K562 (cell line): Measurements from ENCODE around the gene EBF4. TPM values are rescaled to one million over a fixed set of nuclear protein-coding genes. Genes with fewer than 3 reads are reported as not detected.

Source experiments
- DPF2 ChIP-seq: fragments of 450-650 bp; IDR thresholded peaks from 2 replicates; pipeline ENCODE4 v1.6.1; 2016
- ELK1 ChIP-seq: sonication (generic); formaldehyde crosslinking; IDR thresholded peaks from 2 replicates; pipeline ENCODE4 v1.8.1; 2022; ENCODE audit warnings: missing genetic modification reagents
- FOXP4 ChIP-seq: sonication (generic); formaldehyde crosslinking; IDR thresholded peaks from 2 replicates; pipeline ENCODE4 v1.8.0; 2022; ENCODE audit warnings: mild to moderate bottlenecking, missing genetic modification reagents, borderline replicate concordance
- MNT ChIP-seq, 2 experiments: fragments of 450-650 bp; conservative IDR thresholded peaks; 2 replicates each; pipeline ENCODE4 v1.6.1; 2017; ENCODE audit warnings: mild to moderate bottlenecking in 2 of 2, moderate library complexity in 2 of 2
- MTA2 ChIP-seq: fragments of 450-650 bp; IDR thresholded peaks from 2 replicates; pipeline ENCODE4 v1.6.1; 2016; ENCODE audit warnings: low read depth
- ZNF324 ChIP-seq: fragments of 250-450 bp; sonication (Bioruptor Pico); IDR thresholded peaks from 2 replicates; pipeline ENCODE4 v1.4.0; 2020; ENCODE audit warnings: mild to moderate bottlenecking
- ZNF398 ChIP-seq: fragments of 250-450 bp; sonication (Bioruptor Pico); IDR thresholded peaks from 2 replicates; pipeline ENCODE4 v1.8.0; 2021; ENCODE audit warnings: moderate library complexity, mild to moderate bottlenecking, inconsistent platforms
- polyA plus RNA-seq, 8 experiments: library from polyadenylated mRNA; depleted of rRNA in 4 of 8; stranded (reverse) in 5 of 8; unstranded in 3 of 8; fragments of >200 nt; fragmentation: Nextera tagmentation in 2 of 8; fragmentation: Illumina TruSeq in 1 of 8; extraction: Ambion mirVana in 2 of 8; extraction: Trizol in 1 of 8; gene quantifications; 2 replicates each; pipeline versions ENCODE4 v1.2.1 to v1.2.3, GENCODE V29; 2011 to 2014; ENCODE audit warnings: inconsistent platforms in 1 of 8, missing spikeins in 1 of 8
- total RNA-seq, 7 experiments: library from RNA; depleted of rRNA in 6 of 7; stranded (reverse); fragments of >200 nt in 6 of 7; fragmentation: Illumina TruSeq in 2 of 7; extraction: Trizol in 2 of 7; gene quantifications; 2 replicates each; pipeline versions ENCODE4 v1.2.1 to v1.2.3, GENCODE V29; 2011 to 2021; ENCODE audit warnings: low replicate concordance in 1 of 7

EBF4 gene
- total and polyA plus RNA-seq, 9 of the 15 experiments (the other 6 are each of a cell fraction or from before 2014, with no cell fraction given), result 0.09 TPM; not detected in 8

- TF ChIP-seq ZNF398, result no peak
- TF ChIP-seq MNT (conservative IDR thresholded peaks at IDR 0.05), result 0 out of 4 replicates have a peak, but pooled peaks of 1 of the 2 experiments have one; percentile 14
- TF ChIP-seq DPF2, result no peak
- TF ChIP-seq MTA2, result no peak
- TF ChIP-seq FOXP4 (CRISPR knock-in tag), result no peak
- TF ChIP-seq ZNF324 (CRISPR knock-in tag), result no peak
- TF ChIP-seq ELK1, result no peak
These were observed 58.1 kb downstream of the EBF4 start (continued) for GRCh38 chr20:2750491-2751251.
